Right lobe of liver (tissue), 4 donors: ENCODE data around the gene SLC1A2.

ENCODE experiments used
- POLR2A ChIP-seq: fragments of 450-650 bp; IDR thresholded peaks from one replicate; pipeline ENCODE4 v1.6.1; 2017; ENCODE audit warnings: antibody characterized with exemption, mild to moderate bottlenecking
- TF ChIP-seq, protein P1 (sequence below), 4 donors: fragments of 200-600 bp in 3 of 4; fragments of 450-650 bp in 1 of 4; IDR thresholded peaks; one replicate each; pipeline versions ENCODE4 v1.5.1 to v1.8.0; 2016 to 2022; ENCODE audit warnings: antibody characterized with exemption in 4 of 4, mild to moderate bottlenecking in 2 of 4
- donor health status: DM: no; HTN: no; CAD: no.
- donor health status: DM: no; HTN: no; CAD: no.
- donor health status: DM: no; HTN: yes; CAD: no.

DNA sequence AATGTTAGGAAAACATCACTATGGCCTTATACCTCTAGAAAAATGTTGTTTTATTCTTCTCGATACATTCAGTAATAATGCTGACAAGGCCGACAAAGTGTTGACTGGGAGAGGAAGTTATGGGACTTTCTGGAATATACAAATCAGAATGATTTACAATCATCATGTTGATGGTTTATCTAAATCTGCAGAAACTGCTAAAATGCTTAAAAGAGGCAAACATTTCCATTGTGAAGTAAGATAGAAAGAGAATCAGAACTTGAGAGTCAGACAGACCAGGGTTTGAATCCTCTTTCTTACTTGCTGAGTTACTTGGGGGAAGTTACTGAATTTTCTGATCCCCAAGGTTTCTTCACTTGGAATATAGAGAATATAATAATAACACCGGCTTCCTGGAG, 191.0 kb downstream of the SLC1A2 start:
- TF ChIP-seq, protein P1, sequence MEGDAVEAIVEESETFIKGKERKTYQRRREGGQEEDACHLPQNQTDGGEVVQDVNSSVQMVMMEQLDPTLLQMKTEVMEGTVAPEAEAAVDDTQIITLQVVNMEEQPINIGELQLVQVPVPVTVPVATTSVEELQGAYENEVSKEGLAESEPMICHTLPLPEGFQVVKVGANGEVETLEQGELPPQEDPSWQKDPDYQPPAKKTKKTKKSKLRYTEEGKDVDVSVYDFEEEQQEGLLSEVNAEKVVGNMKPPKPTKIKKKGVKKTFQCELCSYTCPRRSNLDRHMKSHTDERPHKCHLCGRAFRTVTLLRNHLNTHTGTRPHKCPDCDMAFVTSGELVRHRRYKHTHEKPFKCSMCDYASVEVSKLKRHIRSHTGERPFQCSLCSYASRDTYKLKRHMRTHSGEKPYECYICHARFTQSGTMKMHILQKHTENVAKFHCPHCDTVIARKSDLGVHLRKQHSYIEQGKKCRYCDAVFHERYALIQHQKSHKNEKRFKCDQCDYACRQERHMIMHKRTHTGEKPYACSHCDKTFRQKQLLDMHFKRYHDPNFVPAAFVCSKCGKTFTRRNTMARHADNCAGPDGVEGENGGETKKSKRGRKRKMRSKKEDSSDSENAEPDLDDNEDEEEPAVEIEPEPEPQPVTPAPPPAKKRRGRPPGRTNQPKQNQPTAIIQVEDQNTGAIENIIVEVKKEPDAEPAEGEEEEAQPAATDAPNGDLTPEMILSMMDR (IDR thresholded peaks at IDR 0.05): no peak
- no peak for TF ChIP-seq POLR2A
